Heart left ventricle (tissue), 16 donors: Measurements from ENCODE around the gene CACNA2D3. TPM values are rescaled to one million over a fixed set of nuclear protein-coding genes. Genes with fewer than 3 reads are reported as not detected.

Source experiments
- ATAC-seq, 4 donors: fragments of 200-7000 bp; cut with Tn5 transposase; one replicate each; pipeline ENCODE4 v1.9.1; 2020 to 2022; ENCODE audit warnings: moderate library complexity in 4 of 4, mild to moderate bottlenecking in 3 of 4, moderate number of reproducible peaks in 1 of 4
- DNase-seq, 5 donors: peaks; one replicate each; pipeline ENCODE4 v3.0.0-alpha.2; 2020
- H3K27ac ChIP-seq, 12 donors: fragments of 200-600 bp; sonication (generic) in 4 of 12; one replicate each; pipeline versions ENCODE4 v1.5.0 to v1.8.0; 2016 to 2022; ENCODE audit warnings: mild to moderate bottlenecking in 2 of 12
- H3K27me3 ChIP-seq, 9 donors: fragments of 200-600 bp; sonication (generic) in 2 of 9; one replicate each; pipeline versions ENCODE4 v1.5.1 to v1.8.0; 2016 to 2022; ENCODE audit warnings: mild to moderate bottlenecking in 3 of 9
- H3K36me3 ChIP-seq, 9 donors: fragments of 200-600 bp; sonication (generic) in 2 of 9; one replicate each; pipeline versions ENCODE4 v1.5.0 to v1.8.0; 2018 to 2022; ENCODE audit warnings: mild to moderate bottlenecking in 2 of 9
- H3K4me1 ChIP-seq, 12 donors: fragments of 200-600 bp; sonication (generic) in 4 of 12; one replicate each; pipeline versions ENCODE4 v1.5.0 to v1.8.0; 2016 to 2022; ENCODE audit warnings: mild to moderate bottlenecking in 3 of 12
- H3K4me3 ChIP-seq, 12 donors: fragments of 200-600 bp; sonication (generic) in 4 of 12; one replicate each; pipeline versions ENCODE4 v1.5.0 to v1.8.0; 2017 to 2022; ENCODE audit warnings: mild to moderate bottlenecking in 9 of 12, moderate library complexity in 4 of 12
- H3K9me3 ChIP-seq, 12 donors: fragments of 200-600 bp; sonication (generic) in 4 of 12; one replicate each; pipeline versions ENCODE4 v1.5.0 to v1.8.0; 2016 to 2022; ENCODE audit warnings: mild to moderate bottlenecking in 1 of 12
- POLR2A ChIP-seq, 2 donors: fragments of 450-650 bp; IDR thresholded peaks; one replicate each; pipeline ENCODE4 v1.6.1; 2017; ENCODE audit warnings: antibody characterized with exemption in 2 of 2, mild to moderate bottlenecking in 2 of 2, moderate library complexity in 2 of 2
- WGBS, 4 donors: extraction: QIAGEN DNeasy Blood & Tissue Kit in 2 of 4; methylation state at CpG; one replicate each; pipeline versions ENCODE4 v1.1.5 to v1.1.7; 2013 to 2018; 5-methylcytosine and 5-hydroxymethylcytosine counted together
- intact Hi-C, 10 donors: fragments of 100-400 bp; cut with DNase I; formaldehyde crosslinking; loops; one replicate each; pipeline versions ENCODE4 v1.11.1 to v1.14.2; 2022
- polyA plus RNA-seq, 2 donors: library from polyadenylated mRNA; stranded (reverse); fragments of 200-250 nt; gene quantifications; one replicate each; pipeline ENCODE4 v1.2.3, GENCODE V29; 2013
- total RNA-seq, 9 donors: library from RNA; depleted of rRNA in 2 of 9; stranded (reverse); fragments of >200 nt in 2 of 9; fragmentation: NEBNext Ultra II Directional in 3 of 9; extraction: Animal tissue kit (Norgen Biotek cat#: 25700) in 3 of 9; gene quantifications; one replicate each; pipeline versions ENCODE4 v1.1.0 to v1.2.4, GENCODE V29; 2016 to 2023
- TF ChIP-seq, protein P1 (sequence below), 12 donors: fragments of 200-600 bp; sonication (generic) in 4 of 12; IDR thresholded peaks; one replicate each; pipeline versions ENCODE4 v1.5.0 to v1.8.0; 2018 to 2022; ENCODE audit warnings: antibody characterized with exemption in 12 of 12, mild to moderate bottlenecking in 5 of 12
- donor health status: ischemic (EF 13 %, LVEDD 7.1; RV severe dilation, severe dysfunction).
- donor health status: healthy with polysubstance abuse.
- donor health status: DM: no; HTN: yes; CAD: no.
- donor health status: DM: no; HTN: no; CAD: no.
- donor health status: ischemic (EF 25% LVEDD 6.9; RV normal size, moderate dysfunction).
- donor health status: ischemic (EF 25% LVEDD 5.7; RV mildly dilated, moderate dysfunction).
- donor health status: healthy.
- donor health status: DM: yes; HTN: yes; CAD: no.
- donor health status: ischemic (EF 35%, LVEDD 5.7; RV mildly dilated, moderate dysfunction).
- donor health status: nonischemic (EF 11% LVEDD 7.7; RV severe dilation, severe dysfunction).
- donor health status: DM: yes; HTN: yes; CAD: no.
- donor health status: PGD.
- donor health status: ischemic (EF 29% LVEDD 5.4; RV normal size, mild dysfunction).
- donor health status: nonischemic (EF 23%, LVEDD 6.1; RV moderate dilation, normal function).

The CACNA2D3 gene
- total and polyA plus RNA-seq, 11 donors, result 0.17 to 25.1 (median 12.8) TPM

DNA sequence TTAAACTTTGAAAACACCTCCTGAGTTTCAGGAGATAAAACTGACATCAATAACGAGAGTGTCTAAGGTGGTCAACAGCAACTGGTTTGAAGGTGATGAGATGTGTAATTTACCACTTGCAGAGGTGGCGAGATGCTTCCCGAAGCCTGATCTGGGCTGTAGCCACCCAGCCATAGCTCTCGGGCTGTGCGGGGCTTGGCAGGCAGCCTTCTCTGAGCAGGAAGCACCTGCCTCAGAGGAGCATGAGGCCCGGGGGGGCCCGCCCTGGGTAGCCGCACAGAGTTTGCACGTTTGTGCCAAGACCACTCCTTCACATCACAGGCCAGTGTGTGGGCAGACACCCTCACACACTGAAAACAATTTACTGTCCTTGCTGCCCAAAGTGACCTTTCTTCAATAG, 220.3 kb downstream of the CACNA2D3 start:
- ATAC-seq (peak in 2 of 4 donors; percentile 54 to 56), DNase-seq (no peak)
- no peak overlapping the region for H3K4me3 ChIP-seq
- peaks cover 0 to 5% (median 0%) of the 10 kb centered on the region in 12 donors for H3K4me1 ChIP-seq
- H3K36me3 ChIP-seq, result no peaks in the 10 kb centered on the region
- peaks cover 0 to 4% (median 0%) of the 10 kb centered on the region in 9 donors for H3K27me3 ChIP-seq
- H3K27ac ChIP-seq, result no peak overlapping the region
- H3K9me3 ChIP-seq, result no peaks in the 10 kb centered on the region
- no peak for TF ChIP-seq POLR2A (IDR thresholded peaks at IDR 0.05)
- TF ChIP-seq, protein P1, sequence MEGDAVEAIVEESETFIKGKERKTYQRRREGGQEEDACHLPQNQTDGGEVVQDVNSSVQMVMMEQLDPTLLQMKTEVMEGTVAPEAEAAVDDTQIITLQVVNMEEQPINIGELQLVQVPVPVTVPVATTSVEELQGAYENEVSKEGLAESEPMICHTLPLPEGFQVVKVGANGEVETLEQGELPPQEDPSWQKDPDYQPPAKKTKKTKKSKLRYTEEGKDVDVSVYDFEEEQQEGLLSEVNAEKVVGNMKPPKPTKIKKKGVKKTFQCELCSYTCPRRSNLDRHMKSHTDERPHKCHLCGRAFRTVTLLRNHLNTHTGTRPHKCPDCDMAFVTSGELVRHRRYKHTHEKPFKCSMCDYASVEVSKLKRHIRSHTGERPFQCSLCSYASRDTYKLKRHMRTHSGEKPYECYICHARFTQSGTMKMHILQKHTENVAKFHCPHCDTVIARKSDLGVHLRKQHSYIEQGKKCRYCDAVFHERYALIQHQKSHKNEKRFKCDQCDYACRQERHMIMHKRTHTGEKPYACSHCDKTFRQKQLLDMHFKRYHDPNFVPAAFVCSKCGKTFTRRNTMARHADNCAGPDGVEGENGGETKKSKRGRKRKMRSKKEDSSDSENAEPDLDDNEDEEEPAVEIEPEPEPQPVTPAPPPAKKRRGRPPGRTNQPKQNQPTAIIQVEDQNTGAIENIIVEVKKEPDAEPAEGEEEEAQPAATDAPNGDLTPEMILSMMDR (IDR thresholded peaks at IDR 0.05), result no peak
- intact Hi-C loops, result no loop called here
- 7 to 24% (median 19%) methylated on average over 9 of the region's 9 CpGs for WGBS, 4 donors

GRCh38 chr3:54343495-54343894, 221.1 kb downstream of the CACNA2D3 start:
- H3K9me3 ChIP-seq, result no peaks in the 10 kb centered on the region
- H3K4me1 ChIP-seq, result peaks cover 0 to 5% (median 0%) of the 10 kb centered on the region in 12 donors
- no peak overlapping the region for H3K4me3 ChIP-seq
- ATAC-seq (no peak), DNase-seq (no peak)
- intact Hi-C loops, result no loop called here
- WGBS, 4 donors, result 87 to 96% (median 91%) methylated on average over 1 of the region's 1 CpG
- no peaks in the 10 kb centered on the region for H3K36me3 ChIP-seq
- H3K27me3 ChIP-seq, result peaks cover 0 to 4% (median 0%) of the 10 kb centered on the region in 9 donors
- H3K27ac ChIP-seq, result no peak overlapping the region
- TF ChIP-seq, protein P1 (IDR thresholded peaks at IDR 0.05), result no peak
- TF ChIP-seq POLR2A (IDR thresholded peaks at IDR 0.05), result no peak

DNA sequence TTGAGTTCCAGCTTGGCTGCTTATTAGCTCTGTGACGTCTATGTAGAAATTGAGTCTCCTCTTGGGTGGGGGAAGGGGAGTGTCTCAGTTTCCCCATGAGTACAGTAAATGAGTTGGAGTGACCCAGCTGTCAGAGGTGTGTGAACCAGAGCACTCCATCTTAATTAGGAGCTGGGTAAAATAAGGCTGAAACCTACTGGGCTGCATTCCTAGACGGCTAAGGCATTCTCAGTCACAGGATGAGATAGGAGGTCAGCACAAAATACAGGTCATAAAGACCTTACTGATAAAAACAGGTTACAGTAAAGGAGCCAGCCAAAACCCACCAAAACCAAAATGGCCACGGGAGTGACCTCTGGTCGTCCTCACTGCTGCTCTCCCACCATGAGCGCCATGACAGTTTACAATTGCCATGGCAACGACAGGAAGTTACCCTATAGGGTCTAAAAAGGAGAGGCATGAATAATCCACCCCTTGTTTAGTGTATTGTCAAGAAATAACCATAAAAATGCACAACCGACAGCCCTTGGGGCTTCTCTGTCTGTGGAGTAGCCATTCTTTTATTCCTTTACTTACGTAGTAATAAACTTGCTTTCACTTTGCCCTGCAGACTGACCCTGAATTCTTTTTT, 222.4 kb downstream of the CACNA2D3 start:
- peaks cover 0 to 4% (median 0%) of the 10 kb centered on the region in 9 donors for H3K27me3 ChIP-seq
- intact Hi-C loops, result no loop called here
- DNase-seq (no peak), ATAC-seq (no peak)
- WGBS, 4 donors, result 61 to 70% (median 65%) methylated on average over 8 of the region's 8 CpGs
- TF ChIP-seq, protein P1 (IDR thresholded peaks at IDR 0.05), result no peak
- TF ChIP-seq POLR2A (IDR thresholded peaks at IDR 0.05), result no peak
- peaks cover 0 to 15% (median 0%) of the 10 kb centered on the region in 12 donors for H3K4me1 ChIP-seq
- H3K36me3 ChIP-seq, result no peaks in the 10 kb centered on the region
- no peaks in the 10 kb centered on the region for H3K9me3 ChIP-seq
- H3K4me3 ChIP-seq, result no peak overlapping the region
- no peak overlapping the region for H3K27ac ChIP-seq

GRCh38 chr3:54345847-54346375, 223.6 kb downstream of the CACNA2D3 start:
- 57 to 77% (median 61%) methylated on average over 5 of the region's 5 CpGs for WGBS, 4 donors
- Histone ChIP-seq H3K9me3 (no peaks in the 10 kb centered on the region), H3K4me1 (peaks cover 0 to 16% (median 0%) of the 10 kb centered on the region in 12 donors), H3K4me3 (no peak overlapping the region), H3K27ac (no peak overlapping the region), H3K36me3 (no peaks in the 10 kb centered on the region), H3K27me3 (peaks cover 0 to 4% (median 0%) of the 10 kb centered on the region in 9 donors)
- intact Hi-C loops, result no loop called here
- no peak for TF ChIP-seq POLR2A (IDR thresholded peaks at IDR 0.05)
- TF ChIP-seq, protein P1 (IDR thresholded peaks at IDR 0.05), result no peak
- ATAC-seq (no peak), DNase-seq (no peak)
